A204.1 (cell line): Measurements from ENCODE around the gene KLHL13.
"Not testable (repeated sequence)": the region's sequence is repeated elsewhere in the genome, so short reads cannot be mapped to it uniquely, and the experiment has no call there.

ENCODE experiments used
- FAIRE-seq: peaks from 2 replicates; lab custom pipeline; 2012; peaks lifted over from hg19 to GRCh38; lab: Jason Lieb, UNC

KLHL13 gene

DNA sequence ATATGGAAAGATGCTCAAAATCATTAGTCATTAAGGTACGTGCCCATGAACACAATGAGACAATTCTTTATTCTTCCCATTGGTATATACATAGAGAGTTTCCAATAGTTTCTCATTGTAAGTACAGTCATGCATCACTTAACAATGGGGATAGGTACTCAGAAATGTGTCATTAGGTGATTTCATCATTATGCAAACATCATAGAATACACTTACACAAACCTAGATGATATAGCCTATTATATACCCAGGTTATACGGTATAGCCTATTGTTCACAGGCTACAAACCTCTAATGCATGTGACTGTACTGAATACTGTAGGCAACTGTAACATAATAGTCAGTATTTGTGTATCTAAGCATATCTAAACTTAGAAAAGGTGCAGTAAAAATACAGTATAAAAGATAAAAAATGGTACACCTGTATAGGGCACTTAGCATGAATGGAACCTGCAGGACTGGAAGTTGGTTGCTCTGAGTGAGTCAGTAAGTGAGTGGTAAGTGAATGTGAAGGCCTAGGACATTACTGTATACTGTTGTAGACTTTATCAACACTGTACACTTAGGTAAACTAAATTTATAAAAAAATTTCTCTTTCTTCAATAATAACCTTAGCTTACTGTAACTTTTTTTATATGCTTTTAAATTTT lies 49.6 kb downstream of the KLHL13 start:
- FAIRE-seq = no peak

DNA sequence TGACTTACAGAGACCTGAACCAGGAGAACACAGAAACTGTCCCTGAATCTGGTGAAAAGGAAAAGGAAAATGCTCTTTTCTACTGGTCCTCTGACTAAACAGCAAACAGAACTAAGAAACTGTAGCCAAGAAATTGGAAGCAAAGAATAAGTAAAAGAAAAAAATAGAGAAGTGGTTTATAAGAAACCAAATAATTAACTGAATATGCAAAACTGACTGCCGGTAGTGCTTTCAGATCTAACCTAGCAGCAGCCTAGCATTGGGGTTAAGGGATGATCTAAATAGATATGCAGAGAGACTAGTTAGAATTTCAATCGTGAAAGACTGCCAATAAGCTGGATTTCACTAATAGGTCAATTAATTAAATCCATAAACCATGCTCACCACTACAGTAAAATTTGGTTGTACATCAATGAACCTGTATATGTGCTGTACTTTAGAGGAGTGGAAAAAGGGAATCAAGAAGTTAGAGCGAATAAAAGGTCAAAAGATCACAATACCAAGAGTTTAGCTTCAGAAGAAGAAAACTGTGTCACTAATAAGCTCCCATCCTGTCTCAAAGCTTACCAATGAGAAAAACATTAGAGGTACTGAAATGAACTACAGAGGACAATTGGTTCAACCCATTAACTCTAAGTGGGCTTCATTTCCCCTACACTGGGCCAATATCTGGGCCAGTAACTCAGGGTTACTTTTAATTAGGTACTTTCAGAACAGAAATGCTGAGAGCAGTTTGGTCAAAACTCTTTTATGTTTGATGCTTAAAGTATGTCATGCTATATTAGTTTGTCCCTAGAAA lies 53.6 kb downstream of the KLHL13 start:
- no peak for FAIRE-seq

DNA sequence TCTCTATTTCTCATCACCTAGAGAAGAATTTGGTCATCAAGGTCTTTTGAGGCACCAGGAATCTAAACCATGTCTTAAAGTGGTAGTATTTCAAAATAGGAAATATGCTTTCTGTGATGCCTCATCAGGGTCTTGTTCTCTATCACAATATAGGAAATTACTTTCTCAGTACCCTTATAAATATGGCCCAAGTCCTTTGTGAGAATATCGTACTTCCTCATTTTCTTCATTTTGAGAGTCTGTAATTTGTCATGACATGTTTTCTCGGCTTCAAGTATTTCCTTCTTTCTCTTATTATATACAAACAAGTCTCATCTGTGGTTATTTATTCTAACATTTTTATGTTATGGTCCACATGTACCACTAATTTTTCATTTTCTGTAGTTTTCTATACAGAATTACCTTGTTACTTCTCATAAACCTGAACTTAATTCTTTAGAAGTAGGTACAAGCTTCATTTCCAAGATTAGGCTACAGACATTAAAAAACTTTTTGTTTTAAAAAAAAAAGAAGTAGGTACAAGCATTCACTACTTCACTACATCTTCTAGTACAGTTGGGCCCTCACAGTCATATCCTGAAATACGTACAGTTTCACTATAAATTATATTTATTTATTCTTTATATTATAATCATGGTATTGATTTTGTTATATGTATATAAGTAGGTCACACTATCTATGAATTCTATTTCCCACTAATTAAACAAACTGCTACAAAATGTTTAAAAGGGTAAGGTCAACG lies 54.4 kb downstream of the KLHL13 start:
- no peak for FAIRE-seq

DNA sequence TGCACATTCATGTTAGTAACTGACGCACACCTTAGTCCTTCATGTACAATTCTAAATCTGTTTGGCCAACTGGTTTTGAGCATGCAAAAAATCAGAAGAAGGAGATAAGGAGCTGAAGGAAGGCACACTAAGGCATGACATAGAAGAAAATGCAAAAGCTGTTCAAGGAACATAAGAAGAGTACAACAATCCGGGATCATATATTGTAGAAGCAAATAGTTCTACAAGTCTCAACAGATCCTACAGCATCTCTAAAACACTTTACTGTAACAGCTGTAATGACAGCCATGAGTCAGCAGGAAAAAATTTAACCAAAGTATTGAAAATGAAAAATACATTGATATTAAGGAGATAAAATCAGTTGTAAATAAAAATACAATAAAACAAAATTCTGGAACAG lies 57.7 kb downstream of the KLHL13 start:
- FAIRE-seq = no peak

DNA sequence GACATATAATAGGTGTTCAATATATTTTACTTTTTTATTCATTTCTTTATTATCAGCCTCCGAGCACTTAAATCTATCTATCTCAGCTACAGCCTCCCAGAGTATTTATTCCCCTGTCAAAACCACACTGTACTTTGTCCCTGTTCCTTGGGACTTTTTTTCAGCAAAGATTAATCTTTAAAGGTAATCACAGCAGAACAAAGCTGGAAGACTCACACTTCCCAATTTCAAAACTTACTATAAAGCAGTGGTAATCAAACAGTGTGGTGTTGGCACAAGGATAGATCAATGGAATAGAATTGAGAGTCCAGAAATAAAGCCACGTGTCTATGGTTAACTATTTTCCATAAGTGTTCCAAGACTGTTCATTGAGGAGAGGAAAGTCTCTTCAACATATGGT lies 59.7 kb downstream of the KLHL13 start:
- FAIRE-seq = no peak

DNA sequence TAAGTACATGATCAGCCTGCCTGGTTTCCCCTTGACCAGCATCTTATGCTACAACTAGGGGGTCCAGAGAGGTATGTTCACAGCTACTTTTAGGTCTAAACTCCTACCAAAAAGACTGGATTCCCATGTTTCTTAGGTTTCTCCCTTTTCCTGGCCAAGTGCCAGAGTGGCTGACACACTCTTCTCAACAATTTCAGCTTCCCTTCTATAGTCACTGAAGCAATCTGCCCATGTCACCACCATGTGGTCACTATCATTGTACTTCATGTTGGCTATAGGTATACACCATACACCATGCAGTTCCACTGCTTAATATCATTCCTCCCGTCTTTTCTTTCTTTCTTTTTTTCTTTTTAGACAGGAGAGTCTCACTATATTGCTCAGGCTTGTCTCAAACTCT lies 66.9 kb downstream of the KLHL13 start:
- FAIRE-seq = no peak

DNA sequence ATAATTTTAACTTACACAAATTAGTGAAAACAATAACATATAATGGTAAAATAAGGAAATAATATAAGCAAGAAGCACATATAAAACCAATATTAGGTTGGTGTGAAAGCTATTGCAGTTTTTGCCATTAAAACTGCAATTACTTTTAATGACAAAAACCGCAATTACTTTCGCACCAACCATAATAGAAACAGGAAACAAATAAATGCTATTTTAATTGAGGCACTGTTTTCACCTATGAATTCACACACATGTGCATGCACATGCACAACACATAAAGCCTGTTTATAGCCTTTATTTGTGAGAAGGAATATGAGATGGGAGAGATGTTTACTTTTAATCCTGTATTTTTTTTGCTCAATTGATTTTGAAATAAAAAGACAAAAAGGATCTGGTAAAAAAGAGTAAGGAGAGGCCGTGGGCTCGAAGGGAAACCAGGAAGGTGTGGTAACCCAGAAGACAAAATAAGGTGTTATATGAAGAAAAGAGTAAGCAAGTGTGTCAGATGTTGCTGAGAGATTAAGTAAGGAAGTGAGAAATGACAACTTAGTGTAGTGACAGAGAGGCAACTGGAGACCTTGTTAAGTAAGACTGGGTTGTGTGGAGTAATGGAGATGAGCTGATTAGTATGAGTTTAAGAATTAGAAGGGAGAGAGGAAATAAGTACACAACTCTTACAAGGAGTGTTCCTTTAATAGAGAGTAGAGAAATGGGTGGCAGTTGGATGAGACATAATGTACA lies 69.0 kb downstream of the KLHL13 start:
- FAIRE-seq = no peak

DNA sequence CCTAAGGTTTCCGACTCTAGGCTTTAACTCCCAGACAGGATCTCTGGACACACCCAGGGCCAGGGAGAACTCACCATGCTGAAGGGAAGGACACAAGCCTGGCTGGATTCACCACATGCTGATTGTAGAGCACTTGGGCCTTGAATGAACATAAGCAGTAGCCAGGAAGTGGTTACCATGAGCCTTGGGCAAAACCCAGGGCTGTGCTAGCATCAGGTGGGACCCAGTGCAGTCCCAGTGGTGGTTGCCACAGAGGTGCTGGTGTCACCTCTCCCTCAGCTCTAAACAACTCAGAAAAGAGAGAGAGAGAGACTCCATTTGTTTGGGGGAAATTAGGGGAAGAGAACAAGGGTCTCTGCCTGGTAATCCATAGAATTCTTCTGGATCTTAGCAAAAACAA lies 77.0 kb downstream of the KLHL13 start:
- no peak for FAIRE-seq

DNA sequence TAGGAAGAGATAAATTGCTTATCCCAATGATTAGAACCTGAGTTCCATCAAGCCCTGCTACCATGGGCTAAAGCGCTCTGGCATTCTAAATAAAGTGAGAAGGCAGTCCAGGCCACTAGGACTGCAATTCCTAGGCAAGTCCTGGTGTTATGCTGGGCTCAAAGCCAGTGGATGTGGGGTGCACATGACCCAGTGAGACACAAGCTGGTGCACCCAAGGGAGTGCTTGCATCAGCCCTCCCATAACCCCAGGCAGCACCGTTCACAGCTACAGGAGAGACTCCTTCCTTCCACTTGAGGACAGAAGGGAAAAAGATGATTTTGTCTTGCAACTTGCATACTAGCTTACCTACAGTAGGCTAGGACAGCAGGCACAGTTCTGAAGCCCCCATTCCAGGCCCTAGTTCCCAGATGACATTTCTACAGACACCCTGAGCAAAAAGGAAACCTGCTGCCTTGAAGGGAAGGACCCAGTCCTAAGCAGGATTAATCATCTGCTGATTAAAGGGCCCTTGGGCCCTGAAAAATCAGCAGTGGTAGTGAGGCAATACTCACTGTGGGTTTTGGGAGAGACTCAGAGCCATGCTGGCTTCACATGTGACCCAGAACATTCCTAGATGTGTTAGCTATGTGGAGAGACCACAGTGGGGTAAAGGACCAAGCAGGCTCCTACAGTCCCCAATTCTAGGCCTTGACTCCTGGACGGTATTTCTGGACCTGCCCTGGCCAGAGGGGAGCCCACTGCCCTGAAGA lies 77.8 kb downstream of the KLHL13 start:
- no peak for FAIRE-seq

DNA sequence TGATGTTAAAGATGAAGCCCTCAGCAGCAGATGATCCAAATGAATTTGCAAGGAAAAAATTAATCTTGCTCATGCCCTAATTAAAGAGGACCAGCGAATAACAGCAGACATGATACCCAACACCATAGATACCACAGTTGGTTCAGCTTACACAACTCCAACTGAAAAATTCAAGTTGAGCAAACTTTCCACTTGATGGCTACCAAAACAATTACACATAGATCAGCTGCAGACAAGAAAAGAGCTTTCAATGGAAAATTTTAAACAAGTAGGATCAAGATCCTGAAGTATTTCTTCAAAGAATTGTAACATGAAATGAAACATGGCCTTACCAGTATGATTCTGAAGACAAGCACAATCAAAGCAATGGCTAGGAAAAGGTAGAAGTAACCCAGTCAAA lies 90.0 kb downstream of the KLHL13 start:
- no peak for FAIRE-seq

DNA sequence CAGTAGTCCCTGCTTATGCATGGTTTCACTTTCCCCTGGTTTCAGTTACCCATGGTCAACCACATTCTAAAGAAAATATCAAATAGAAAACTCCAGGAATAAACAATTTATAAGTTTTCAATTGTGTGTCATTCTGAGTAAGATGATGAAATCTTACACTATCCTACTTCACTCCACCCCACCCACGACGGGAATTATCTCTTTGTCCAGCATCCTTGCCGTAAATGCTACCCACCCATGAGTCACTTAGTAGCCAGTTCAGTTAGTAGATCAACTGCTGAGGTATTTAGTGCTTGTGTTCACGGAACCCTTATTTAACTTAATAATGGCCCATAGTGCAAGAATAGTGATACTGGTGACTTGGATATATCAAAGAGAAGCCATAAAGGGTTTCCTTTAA lies 91.4 kb downstream of the KLHL13 start:
- FAIRE-seq = no peak

DNA sequence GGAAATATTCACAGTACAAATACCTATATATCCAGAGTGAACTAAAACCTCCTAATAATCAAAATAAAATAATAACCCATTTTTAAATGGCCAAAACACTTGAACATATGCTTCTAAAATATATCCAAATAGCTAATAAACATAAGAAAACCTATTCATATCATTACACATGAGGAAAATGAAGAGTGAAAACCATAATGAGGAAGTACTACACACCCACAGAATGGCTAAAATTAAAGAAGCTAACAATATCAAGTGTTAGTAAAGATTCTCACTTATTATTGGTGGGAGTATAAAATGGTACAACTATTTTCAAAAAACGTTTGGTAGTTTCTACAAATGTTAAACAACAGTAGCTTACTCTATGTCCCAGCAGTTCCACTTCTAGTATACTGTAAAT lies 92.1 kb downstream of the KLHL13 start:
- no peak for FAIRE-seq

DNA sequence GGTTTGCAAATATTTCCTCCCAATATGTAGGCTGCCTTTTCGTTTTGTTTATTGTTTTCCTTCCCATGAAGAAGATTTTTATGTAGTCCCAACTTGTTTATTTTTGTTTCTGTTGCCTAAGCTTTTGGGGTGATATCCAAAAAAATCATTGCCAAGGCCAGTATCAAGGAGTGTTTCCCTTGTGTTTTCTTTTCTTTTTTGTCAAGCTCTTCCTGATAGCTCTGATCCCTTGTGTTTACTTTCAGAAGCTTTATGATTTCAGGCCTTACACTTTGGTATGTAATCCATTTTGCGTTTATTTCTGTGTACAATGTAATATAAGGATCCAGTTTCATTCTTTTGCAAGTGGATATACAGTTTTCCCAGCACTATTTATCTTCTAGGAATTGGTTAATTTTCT lies 93.9 kb downstream of the KLHL13 start:
- FAIRE-seq = no peak

DNA sequence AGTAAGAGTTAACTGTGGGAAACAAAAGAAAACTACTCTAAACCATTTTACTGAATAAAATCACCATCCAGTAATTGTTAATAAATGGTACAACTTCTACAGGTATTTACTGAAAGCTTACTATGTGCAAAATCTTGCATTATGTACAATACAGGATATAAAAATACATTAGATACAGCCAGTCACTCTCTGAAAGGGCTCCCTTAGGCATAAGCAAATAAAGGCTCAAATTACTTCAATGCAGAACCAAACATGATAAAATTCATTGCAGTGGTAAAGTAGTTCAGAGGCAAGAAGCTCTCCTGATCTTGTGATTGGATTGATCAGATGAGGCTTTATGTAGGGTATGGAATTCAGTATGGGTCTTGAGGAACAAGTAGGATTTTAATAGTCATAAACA lies 100.2 kb downstream of the KLHL13 start:
- FAIRE-seq = no peak

DNA sequence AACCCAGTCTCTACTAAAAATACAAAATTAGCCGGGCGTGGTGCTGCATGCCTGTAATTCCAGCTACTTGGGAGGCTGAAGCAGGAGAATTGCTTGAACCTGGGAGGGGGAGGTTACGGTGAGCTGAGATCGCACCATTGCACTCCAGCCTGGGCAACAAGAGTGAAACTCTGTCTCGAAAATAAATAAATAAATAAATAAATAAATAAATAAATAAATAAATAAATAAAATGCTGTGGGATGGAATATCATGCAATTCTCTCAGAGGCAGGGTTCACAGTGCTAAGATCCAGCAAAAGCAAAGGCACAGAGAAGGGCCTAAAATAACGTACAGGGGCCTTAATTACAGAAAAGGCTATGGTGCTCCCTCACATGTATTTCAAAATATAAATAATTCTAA lies 114.2 kb downstream of the KLHL13 start:
- not testable (repeated sequence) for FAIRE-seq

DNA sequence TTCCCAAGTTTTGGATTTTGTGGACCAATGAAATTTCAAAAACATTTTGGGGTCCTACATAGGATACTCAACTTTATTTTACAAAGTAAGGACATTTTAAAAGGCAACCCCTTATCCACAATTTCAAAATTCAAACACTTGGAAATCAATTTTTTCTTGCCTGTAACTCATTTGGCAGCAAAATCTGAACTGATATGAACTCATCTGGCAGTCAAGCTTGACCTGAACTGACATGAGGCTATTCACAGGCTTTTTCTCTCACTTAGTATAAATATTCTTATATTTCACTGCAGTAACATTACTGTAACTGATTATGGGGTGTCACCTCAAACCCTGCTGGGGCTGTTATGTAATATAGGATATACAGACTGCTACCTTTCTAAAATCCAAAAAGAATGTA lies 116.1 kb downstream of the KLHL13 start:
- FAIRE-seq = no peak

DNA sequence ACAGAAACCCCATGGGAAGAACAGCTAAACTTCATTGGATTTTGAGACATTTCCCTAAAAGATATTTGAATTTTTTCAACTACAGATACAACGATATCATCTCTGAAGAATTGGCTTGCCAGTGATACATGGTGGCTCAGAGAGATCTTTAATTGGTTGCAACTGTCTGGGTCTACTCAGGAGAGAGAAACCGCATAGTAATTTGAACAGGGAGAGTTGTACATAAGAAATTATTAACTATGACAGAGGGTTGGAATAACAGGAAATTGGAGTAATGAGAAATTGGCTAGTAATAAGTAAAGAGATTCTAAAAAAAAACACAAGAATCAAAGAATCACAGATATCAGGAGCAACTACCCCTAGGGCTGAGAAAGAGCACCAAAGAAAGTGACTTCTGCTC lies 118.4 kb downstream of the KLHL13 start:
- FAIRE-seq = no peak

DNA sequence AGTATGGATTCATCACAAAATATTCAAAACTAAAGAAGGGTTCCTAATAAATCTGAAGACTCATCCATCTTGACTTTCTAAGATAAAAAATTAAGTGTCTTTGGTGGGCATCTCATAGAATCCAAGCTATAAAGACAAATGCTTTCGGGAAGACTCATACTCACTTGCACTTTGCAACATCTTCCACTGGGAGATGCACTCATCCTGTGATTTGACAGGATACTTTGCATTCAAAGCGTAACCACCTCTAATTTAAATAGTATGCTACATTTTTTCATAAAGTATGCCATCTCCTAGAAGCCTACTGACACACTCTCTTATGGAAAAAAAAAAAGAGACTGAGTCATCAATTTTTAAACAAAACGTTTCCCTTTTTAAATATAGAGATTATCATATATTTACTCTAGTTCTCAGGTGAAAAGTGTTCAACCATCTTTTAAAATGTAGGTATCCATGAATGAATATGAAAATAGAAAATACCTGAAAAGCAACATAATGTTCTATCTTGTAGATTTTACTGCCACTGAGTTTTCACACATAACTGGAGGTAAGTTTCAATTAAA lies 119.6 kb downstream of the KLHL13 start:
- FAIRE-seq = no peak

DNA sequence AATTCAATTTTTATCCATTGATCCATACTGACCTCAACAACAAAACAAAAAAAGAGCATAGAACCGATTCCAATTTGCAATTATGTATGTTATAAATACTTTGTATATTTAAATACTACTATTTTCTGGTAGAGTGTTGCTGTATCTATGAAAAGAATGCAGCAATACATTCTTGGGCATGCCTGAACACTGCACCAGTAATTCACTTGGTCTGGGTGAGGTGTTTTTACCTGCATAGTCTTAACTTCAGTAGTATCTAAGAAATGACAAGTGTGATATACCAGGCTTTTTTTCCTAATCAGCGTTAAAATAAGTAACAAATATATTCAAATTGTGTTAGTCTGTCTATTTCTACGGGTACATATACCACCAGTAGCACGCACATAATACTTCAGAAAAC lies 120.2 kb downstream of the KLHL13 start:
- no peak for FAIRE-seq

DNA sequence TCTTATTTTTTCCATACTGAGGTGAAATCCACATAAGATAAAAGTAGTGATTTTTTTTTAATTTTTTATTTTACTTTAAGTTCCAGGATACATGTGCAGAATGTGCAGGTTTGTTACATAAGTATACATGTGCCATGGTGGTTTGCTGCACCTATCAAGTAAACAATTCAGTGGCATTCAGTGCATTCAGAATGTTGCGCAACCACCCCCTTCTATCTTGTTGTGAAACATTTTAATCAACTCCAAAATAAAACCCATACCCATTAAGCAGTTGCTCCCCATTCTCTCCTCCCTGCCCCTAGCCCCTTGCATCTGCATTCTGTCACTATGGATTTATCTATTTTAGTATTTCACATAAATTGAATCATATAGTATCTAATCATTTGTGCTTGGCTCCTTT lies 121.2 kb downstream of the KLHL13 start:
- FAIRE-seq = no peak

DNA sequence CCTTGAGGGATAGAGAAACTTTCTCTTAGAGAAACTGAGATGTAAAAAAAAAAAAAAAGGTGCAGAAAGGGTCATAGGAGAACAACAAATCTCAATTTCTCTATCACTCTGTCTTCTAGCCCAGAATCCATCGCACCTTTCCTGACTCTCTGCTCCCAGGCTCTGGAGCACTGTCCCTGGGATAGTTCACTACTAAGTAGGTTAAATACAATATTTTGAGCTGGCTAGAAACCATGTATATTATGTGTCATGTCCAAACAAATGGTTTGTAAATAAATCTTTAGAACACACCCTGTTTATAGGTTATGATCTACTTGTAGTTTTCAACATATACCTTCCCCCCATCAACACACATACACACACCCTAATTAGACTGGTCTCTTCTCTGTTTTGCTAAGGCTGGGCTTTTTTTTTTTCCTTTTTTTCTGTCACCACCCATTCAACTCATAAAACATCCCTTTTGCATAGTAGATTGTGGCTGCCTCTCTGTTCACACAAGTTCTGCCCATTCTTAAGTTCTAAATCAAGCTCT lies 124.4 kb downstream of the KLHL13 start:
- FAIRE-seq = no peak
